Astrocyte (in vitro differentiated cells and primary cell): ENCODE measurements around the gene MTRFR. TPM values are rescaled to one million over a fixed set of nuclear protein-coding genes. Genes with fewer than 3 reads are reported as not detected.
"Not testable (repeated sequence)": the region's sequence is repeated elsewhere in the genome, so short reads cannot be mapped to it uniquely, and the experiment has no call there.

Source experiments
- DNase-seq: peaks from one replicate; pipeline ENCODE4 v3.0.0-alpha.2; 2010; ENCODE audit warnings: low read depth
- FAIRE-seq: peaks from 2 replicates; lab custom pipeline; 2011; peaks lifted over from hg19 to GRCh38; lab: Jason Lieb, UNC
- H2AFZ ChIP-seq: 2 replicates; pipeline ENCODE4 v1.6.0; 2012; ENCODE audit warnings: low read depth, low read length, inconsistent platforms
- H3K27ac ChIP-seq: 2 replicates; pipeline ENCODE4 v1.5.1; 2011; ENCODE audit warnings: low read depth, low read length, inconsistent platforms
- H3K27me3 ChIP-seq: 2 replicates; pipeline ENCODE4 v1.6.0; 2011; ENCODE audit warnings: low read length, inconsistent platforms; ENCODE audit not compliant: insufficient read depth
- H3K36me3 ChIP-seq: 2 replicates; pipeline ENCODE4 v1.5.1; 2011; ENCODE audit warnings: low read length, inconsistent platforms; ENCODE audit not compliant: insufficient read depth
- H3K4me1 ChIP-seq: 2 replicates; pipeline ENCODE4 v1.5.1; 2011; ENCODE audit warnings: low read length, inconsistent platforms; ENCODE audit not compliant: insufficient read depth
- H3K4me2 ChIP-seq: 2 replicates; pipeline ENCODE4 v1.6.0; 2012; ENCODE audit warnings: low read length, inconsistent platforms
- H3K4me3 ChIP-seq: 2 replicates; pipeline ENCODE4 v1.5.1; 2011; ENCODE audit warnings: low read depth, mild to moderate bottlenecking, low read length, inconsistent platforms; ENCODE audit not compliant: insufficient read depth
- H3K79me2 ChIP-seq: 2 replicates; pipeline ENCODE4 v1.6.0; 2012; ENCODE audit warnings: mild to moderate bottlenecking, low read length, inconsistent platforms; ENCODE audit not compliant: insufficient read depth
- H3K9ac ChIP-seq: 2 replicates; pipeline ENCODE4 v1.6.0; 2012; ENCODE audit warnings: mild to moderate bottlenecking, low read length, inconsistent platforms
- H3K9me3 ChIP-seq: 2 replicates; pipeline ENCODE4 v1.5.1; 2012; ENCODE audit warnings: low read depth, mild to moderate bottlenecking, low read length, inconsistent platforms; ENCODE audit not compliant: insufficient read depth
- H4K20me1 ChIP-seq: 2 replicates; pipeline ENCODE4 v1.6.0; 2012; ENCODE audit warnings: low read length, inconsistent platforms; ENCODE audit not compliant: insufficient read depth
- H3K27ac Mint-ChIP-seq: one replicate; pipeline ENCODE4 v1.8.0; 2021; ENCODE audit warnings: mild to moderate bottlenecking, mixed read lengths; ENCODE audit not compliant: unreplicated experiment
- H3K27me3 Mint-ChIP-seq: one replicate; pipeline ENCODE4 v1.8.0; 2021; ENCODE audit warnings: low read depth, mixed read lengths; ENCODE audit not compliant: unreplicated experiment
- H3K36me3 Mint-ChIP-seq: one replicate; pipeline ENCODE4 v1.8.0; 2021; ENCODE audit warnings: low read depth, mixed read lengths; ENCODE audit not compliant: unreplicated experiment
- H3K4me1 Mint-ChIP-seq: one replicate; pipeline ENCODE4 v1.8.0; 2021; ENCODE audit warnings: low read depth, mixed read lengths; ENCODE audit not compliant: unreplicated experiment
- H3K4me3 Mint-ChIP-seq: one replicate; pipeline ENCODE4 v1.8.0; 2021; ENCODE audit warnings: mild to moderate bottlenecking, moderate library complexity, mixed read lengths; ENCODE audit not compliant: unreplicated experiment
- H3K9me3 Mint-ChIP-seq: one replicate; pipeline ENCODE4 v1.8.0; 2021; ENCODE audit warnings: mild to moderate bottlenecking, mixed read lengths; ENCODE audit not compliant: unreplicated experiment
- CTCF ChIP-seq: IDR thresholded peaks from 2 replicates; pipeline ENCODE4 v1.5.1; 2011; ENCODE audit warnings: low read depth, mild to moderate bottlenecking, inconsistent platforms, low read length, moderate library complexity; ENCODE audit not compliant: insufficient read depth
- EZH2 ChIP-seq: IDR thresholded peaks from 2 replicates; pipeline ENCODE4 v1.6.1; 2012; ENCODE audit warnings: mild to moderate bottlenecking, low read length, inconsistent platforms; ENCODE audit not compliant: insufficient read depth
- total RNA-seq: library from RNA; stranded (reverse); gene quantifications from 2 replicates; pipeline ENCODE4 v1.2.1, GENCODE V29; 2021

The MTRFR gene
- total RNA-seq, 1 donor from 2014 or later: 12.4 TPM

GRCh38 chr12:123199936-123200335 lies 33.3 kb upstream of the MTRFR start:
- Mint-ChIP-seq H3K4me3 (no peak overlapping the region), H3K36me3 (peaks cover 12% of the 10 kb centered on the region), H3K27me3 (no peaks in the 10 kb centered on the region), H3K9me3 (no peaks in the 10 kb centered on the region), H3K4me1 (no peaks in the 10 kb centered on the region), H3K27ac (no peak overlapping the region)
- DNase-seq: no peak
- Histone ChIP-seq H3K9ac (no peak overlapping the region), H3K4me1 (no peaks in the 10 kb centered on the region), H3K79me2 (no peaks in the 10 kb centered on the region), H3K27me3 (no peaks in the 10 kb centered on the region), H3K4me2 (no peak overlapping the region), H3K4me3 (no peak overlapping the region), H3K36me3 (peaks cover 34% of the 10 kb centered on the region), H3K27ac (no peak overlapping the region), H2AFZ (no peak overlapping the region), H4K20me1 (no peaks in the 10 kb centered on the region), H3K9me3 (no peaks in the 10 kb centered on the region)
- no peak for TF ChIP-seq EZH2
- TF ChIP-seq CTCF: no peak
- no peak for FAIRE-seq

GRCh38 chr12:123200414-123200813 lies 32.8 kb upstream of the MTRFR start:
- Histone ChIP-seq H3K79me2 (no peaks in the 10 kb centered on the region), H2AFZ (no peak overlapping the region), H3K9ac (no peak overlapping the region), H3K27ac (no peak overlapping the region), H3K4me1 (no peaks in the 10 kb centered on the region), H3K9me3 (no peaks in the 10 kb centered on the region), H3K4me2 (no peak overlapping the region), H4K20me1 (no peaks in the 10 kb centered on the region), H3K4me3 (no peak overlapping the region), H3K27me3 (no peaks in the 10 kb centered on the region), H3K36me3 (peaks cover 34% of the 10 kb centered on the region)
- Mint-ChIP-seq H3K9me3 (peaks cover under 1% of the 10 kb centered on the region), H3K36me3 (peaks cover 14% of the 10 kb centered on the region), H3K4me3 (no peak overlapping the region), H3K27ac (no peak overlapping the region), H3K4me1 (no peaks in the 10 kb centered on the region), H3K27me3 (no peaks in the 10 kb centered on the region)
- TF ChIP-seq EZH2 (no peak), CTCF (no peak)
- FAIRE-seq: no peak
- no peak for DNase-seq

- H3K79me2 ChIP-seq, H4K20me1 ChIP-seq, H3K4me2 ChIP-seq, H3K4me1 Mint-ChIP-seq, H3K27me3 ChIP-seq, H3K4me3 ChIP-seq, FAIRE-seq, H3K9me3 ChIP-seq, H3K27me3 Mint-ChIP-seq, H3K27ac ChIP-seq, H3K27ac Mint-ChIP-seq, H2AFZ ChIP-seq, H3K9me3 Mint-ChIP-seq, H3K4me1 ChIP-seq, H3K4me3 Mint-ChIP-seq, H3K9ac ChIP-seq: not testable (repeated sequence)
- DNase-seq: peak; percentile 4
- peaks cover 30% of the 10 kb centered on the region for H3K36me3 ChIP-seq
- H3K36me3 Mint-ChIP-seq: peaks cover 17% of the 10 kb centered on the region
Measured at GRCh38 chr12:123206794-123207193, 26.4 kb upstream of the MTRFR start.

GRCh38 chr12:123207815-123208214 lies 25.4 kb upstream of the MTRFR start:
- H3K27me3 Mint-ChIP-seq, H3K79me2 ChIP-seq, H3K4me1 ChIP-seq, H3K27me3 ChIP-seq, H4K20me1 ChIP-seq, H3K4me2 ChIP-seq, H3K27ac ChIP-seq, FAIRE-seq, H3K27ac Mint-ChIP-seq, DNase-seq, H3K4me3 ChIP-seq, H3K9me3 Mint-ChIP-seq, H3K9ac ChIP-seq, H3K9me3 ChIP-seq, H3K4me3 Mint-ChIP-seq, H2AFZ ChIP-seq, H3K4me1 Mint-ChIP-seq: not testable (repeated sequence)
- H3K36me3 ChIP-seq: peaks cover 23% of the 10 kb centered on the region
- peaks cover 14% of the 10 kb centered on the region for H3K36me3 Mint-ChIP-seq
